Mesothelial cell of epicardium (in vitro differentiated cells): ENCODE data around the gene GALNT9. TPM values are rescaled to one million over a fixed set of nuclear protein-coding genes. Genes with fewer than 3 reads are reported as not detected.

Experiments
- DNase-seq, 2 experiments: peaks; one replicate each; pipeline ENCODE4 v3.0.0; 2021; ENCODE audit warnings: low spot score in 2 of 2; ENCODE audit not compliant: unreplicated experiment in 2 of 2
- H3K27ac Mint-ChIP-seq: 2 replicates; pipeline ENCODE4 v1.8.0; 2021; ENCODE audit warnings: mixed read lengths
- H3K27me3 Mint-ChIP-seq: 2 replicates; pipeline ENCODE4 v1.8.0; 2021; ENCODE audit warnings: low read depth, mixed read lengths
- H3K36me3 Mint-ChIP-seq: 2 replicates; pipeline ENCODE4 v1.8.0; 2021; ENCODE audit warnings: mixed read lengths
- H3K4me1 Mint-ChIP-seq: 2 replicates; pipeline ENCODE4 v1.8.0; 2021; ENCODE audit warnings: mixed read lengths
- H3K4me3 Mint-ChIP-seq: 2 replicates; pipeline ENCODE4 v1.8.0; 2021; ENCODE audit warnings: mild to moderate bottlenecking, moderate library complexity, mixed read lengths
- H3K9me3 Mint-ChIP-seq: 2 replicates; pipeline ENCODE4 v1.8.0; 2021; ENCODE audit warnings: mixed read lengths
- CTCF ChIP-seq: fragments of 200-600 bp; sonication (generic); IDR thresholded peaks from one replicate; pipeline ENCODE4 v1.5.0; 2021; ENCODE audit warnings: antibody characterized with exemption; ENCODE audit not compliant: unreplicated experiment
- total RNA-seq: library from RNA; stranded (reverse); gene quantifications from 3 replicates; pipeline ENCODE4 v1.2.1, GENCODE V29; 2021

GALNT9 gene
- total RNA-seq, 1 donor from 2014 or later, result 4.8 TPM

GRCh38 chr12:132335179-132335756, 5.9 kb upstream of the GALNT9 start:
- Mint-ChIP-seq H3K9me3 (no peaks in the 10 kb centered on the region), H3K4me1 (no peaks in the 10 kb centered on the region), H3K4me3 (no peak overlapping the region), H3K27ac (no peak overlapping the region), H3K27me3 (peaks cover 85% of the 10 kb centered on the region), H3K36me3 (no peaks in the 10 kb centered on the region)
- no peak for TF ChIP-seq CTCF
- DNase-seq, result no peak

DNA sequence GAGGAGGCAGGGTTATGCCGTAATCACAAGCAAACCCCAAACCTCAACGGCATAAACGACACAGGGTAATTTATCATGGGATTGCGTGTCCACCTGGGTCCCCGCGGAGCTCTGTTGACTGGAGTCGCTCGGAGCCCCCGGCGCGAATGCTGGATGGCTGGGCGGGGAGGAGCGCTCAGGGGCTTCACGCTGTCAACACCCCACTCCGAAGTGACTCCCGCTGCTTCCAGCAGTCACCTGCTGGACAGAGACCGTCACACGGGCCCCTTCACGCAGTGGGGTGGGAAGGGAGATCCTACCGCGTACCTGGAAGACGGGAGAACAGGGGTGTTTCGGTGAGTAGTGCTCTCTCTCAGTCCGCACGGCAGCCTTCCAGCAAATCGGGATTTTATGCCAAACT, 4.4 kb upstream of the GALNT9 start:
- H3K4me1 Mint-ChIP-seq, result no peaks in the 10 kb centered on the region

DNA sequence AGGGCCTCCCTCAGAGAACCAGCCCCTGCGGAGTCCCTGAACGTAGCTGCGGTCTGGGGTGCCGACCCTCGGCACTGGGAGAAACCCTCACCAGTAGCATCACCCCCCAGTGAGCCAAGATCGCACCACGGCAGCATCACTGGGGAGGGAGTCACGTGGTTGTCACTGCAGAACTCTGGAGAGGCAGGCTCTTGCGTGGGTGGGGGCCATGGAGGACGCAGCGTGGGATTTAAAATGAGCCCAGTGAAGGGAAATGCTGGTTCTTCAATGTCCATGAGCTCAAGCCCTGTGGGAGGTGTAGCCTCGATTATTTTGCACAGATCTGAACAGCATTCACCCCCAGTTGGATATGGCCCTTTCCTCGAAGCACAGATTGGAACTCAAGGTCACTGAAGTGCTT, 3.9 kb upstream of the GALNT9 start:
- no peak for DNase-seq
- Mint-ChIP-seq H3K27ac (no peak overlapping the region), H3K4me3 (no peak overlapping the region), H3K27me3 (peaks cover 79% of the 10 kb centered on the region), H3K36me3 (no peaks in the 10 kb centered on the region), H3K4me1 (no peaks in the 10 kb centered on the region), H3K9me3 (no peaks in the 10 kb centered on the region)
- no peak for TF ChIP-seq CTCF

More for the DNA sequence above, 4.4 kb upstream of the GALNT9 start:
- Mint-ChIP-seq H3K36me3 (no peaks in the 10 kb centered on the region), H3K27ac (no peak overlapping the region), H3K9me3 (no peaks in the 10 kb centered on the region), H3K27me3 (peaks cover 80% of the 10 kb centered on the region), H3K4me3 (no peak overlapping the region)
- no peak for DNase-seq
- TF ChIP-seq CTCF, result no peak

DNA sequence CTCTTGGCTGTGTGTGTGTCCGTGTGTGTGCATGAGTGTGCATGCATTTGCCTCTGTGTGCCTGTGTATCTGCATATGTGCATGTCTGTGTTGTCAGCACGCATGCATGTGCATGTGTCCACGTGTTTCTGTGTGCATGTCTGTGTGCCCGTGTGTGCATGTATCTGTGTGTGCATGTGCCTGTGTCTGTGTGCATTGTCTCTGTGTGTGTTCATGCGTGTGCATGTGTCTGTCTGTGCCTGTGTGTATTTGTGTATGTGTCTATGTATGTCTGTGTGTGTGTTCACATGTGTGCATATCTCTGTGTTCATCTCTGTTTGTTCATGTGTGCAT, 1.1 kb upstream of the GALNT9 start:
- no peak overlapping the region for H3K27ac Mint-ChIP-seq
- no peaks in the 10 kb centered on the region for H3K9me3 Mint-ChIP-seq
- peaks cover 85% of the 10 kb centered on the region for H3K27me3 Mint-ChIP-seq
- peaks cover 4% of the 10 kb centered on the region for H3K4me1 Mint-ChIP-seq
- no peak for TF ChIP-seq CTCF
- peak overlapping the region; percentile 2 for H3K4me3 Mint-ChIP-seq
- no peaks in the 10 kb centered on the region for H3K36me3 Mint-ChIP-seq
- DNase-seq, result no peak

GRCh38 chr12:132329720-132330548, 545 bp upstream of the GALNT9 start:
- peak overlapping the region; percentile 2 for H3K4me3 Mint-ChIP-seq
- H3K27me3 Mint-ChIP-seq, result peaks cover 84% of the 10 kb centered on the region
- TF ChIP-seq CTCF, result no peak
- no peak overlapping the region for H3K27ac Mint-ChIP-seq
- H3K9me3 Mint-ChIP-seq, result no peaks in the 10 kb centered on the region
- no peak for DNase-seq
- peaks cover 4% of the 10 kb centered on the region for H3K4me1 Mint-ChIP-seq
- H3K36me3 Mint-ChIP-seq, result no peaks in the 10 kb centered on the region
